Stimulated activated CD4-positive, alpha-beta T cell treated with anti-CD3 and anti-CD28 coated beads, Interleukin-1b, Interleukin-23, amount 100 ng/mL, for 1 hour (primary cell): ENCODE data around the gene PLEKHG5.
"Not testable (repeated sequence)": the region's sequence is repeated elsewhere in the genome, so short reads cannot be mapped to it uniquely, and the experiment has no call there.

Experiments
- DNase-seq, 2 donors: peaks; one replicate each; pipeline ENCODE4 v3.0.0-alpha.2; 2020; ENCODE audit warnings: low read depth in 2 of 2

PLEKHG5 gene

DNA sequence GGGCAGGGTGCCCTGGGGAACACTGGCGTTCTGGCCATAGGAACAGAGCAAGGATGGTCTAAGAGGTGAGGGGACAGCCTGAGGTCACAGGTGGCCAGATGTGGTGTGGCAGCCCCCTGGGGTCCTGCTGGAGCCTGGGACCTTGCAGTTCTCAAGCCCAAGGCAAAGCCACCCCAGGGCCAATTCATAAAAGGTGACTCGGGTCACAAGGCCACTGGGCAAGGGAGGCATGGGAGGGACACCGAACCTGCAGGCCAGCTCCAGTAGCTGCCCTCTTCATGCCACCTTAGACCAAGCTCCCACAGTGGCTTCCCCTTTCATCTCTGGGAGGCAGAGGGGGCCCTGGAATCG is 44.8 kb downstream of the PLEKHG5 start:
- no peak for DNase-seq

DNA sequence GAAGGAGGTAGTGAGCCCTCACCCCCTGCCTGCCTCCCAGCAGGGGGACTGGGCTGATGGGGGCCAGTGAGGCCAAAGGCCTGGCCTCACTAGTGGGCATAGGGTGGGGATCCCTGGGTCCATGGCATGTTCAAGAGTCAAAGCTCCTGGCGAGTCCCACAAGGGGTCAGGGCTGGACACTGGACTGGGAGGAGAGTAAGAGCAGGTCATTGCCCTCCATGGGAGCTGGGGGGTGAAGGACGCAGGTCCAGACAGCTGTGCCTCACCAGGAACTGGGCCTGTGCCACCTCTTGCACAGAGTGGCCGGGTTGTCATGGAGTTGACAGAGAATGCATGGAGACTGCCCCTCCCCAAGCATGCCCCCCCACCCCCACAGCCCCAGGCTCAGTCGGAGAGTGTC is 45.5 kb downstream of the PLEKHG5 start:
- not testable (repeated sequence) for DNase-seq

DNA sequence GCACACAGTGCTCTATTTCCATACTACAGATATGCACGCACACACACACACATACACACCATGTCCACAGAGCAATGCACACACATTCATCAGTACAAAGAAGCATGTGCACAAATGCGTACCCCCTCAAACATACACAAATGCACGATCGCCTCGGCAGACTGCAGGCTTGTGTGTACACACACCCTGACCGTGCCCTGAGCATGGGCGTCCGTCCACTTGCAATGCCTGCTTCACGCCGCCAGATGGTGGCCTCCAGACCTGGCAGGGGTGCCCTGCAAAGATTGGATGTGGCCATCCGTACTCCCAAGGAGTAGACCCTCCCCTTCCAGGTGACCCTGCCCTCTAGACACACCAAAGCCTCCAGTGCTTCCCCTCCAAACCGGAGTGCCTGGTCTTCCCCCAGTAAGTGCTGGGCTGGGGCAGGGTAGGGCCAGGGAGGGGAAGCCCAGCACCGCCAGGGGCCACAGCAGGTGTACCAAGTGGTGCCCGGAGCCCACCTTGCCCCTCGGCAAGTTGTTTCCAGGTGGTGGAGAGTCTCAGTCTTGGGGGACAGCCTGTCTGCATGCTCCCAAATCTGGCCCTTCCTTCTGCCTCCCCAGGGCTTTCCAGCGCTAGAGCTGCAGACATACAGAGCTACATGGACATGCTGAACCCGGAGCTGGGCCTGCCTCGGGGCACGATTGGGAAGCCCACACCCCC is 46.3 kb downstream of the PLEKHG5 start:
- no peak for DNase-seq

DNA sequence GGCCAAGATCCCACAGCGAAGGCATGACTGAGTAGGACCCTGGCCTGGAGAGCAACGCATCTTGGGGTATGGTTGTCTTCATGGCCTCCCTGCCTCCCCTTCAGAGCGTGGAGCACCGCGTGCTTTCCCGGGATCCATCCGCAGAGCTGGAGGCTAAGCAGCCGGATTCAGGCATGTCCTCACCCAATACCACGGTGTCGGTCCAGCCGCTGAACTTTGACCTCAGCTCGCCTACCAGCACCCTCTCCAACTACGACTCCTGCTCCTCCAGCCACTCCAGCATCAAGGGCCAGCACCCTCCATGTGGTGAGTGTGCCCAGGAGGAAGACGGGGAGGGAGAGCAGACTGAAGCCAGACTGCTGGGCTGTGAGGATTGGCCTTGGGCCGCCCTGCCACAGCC is 47.1 kb downstream of the PLEKHG5 start:
- DNase-seq = no peak

DNA sequence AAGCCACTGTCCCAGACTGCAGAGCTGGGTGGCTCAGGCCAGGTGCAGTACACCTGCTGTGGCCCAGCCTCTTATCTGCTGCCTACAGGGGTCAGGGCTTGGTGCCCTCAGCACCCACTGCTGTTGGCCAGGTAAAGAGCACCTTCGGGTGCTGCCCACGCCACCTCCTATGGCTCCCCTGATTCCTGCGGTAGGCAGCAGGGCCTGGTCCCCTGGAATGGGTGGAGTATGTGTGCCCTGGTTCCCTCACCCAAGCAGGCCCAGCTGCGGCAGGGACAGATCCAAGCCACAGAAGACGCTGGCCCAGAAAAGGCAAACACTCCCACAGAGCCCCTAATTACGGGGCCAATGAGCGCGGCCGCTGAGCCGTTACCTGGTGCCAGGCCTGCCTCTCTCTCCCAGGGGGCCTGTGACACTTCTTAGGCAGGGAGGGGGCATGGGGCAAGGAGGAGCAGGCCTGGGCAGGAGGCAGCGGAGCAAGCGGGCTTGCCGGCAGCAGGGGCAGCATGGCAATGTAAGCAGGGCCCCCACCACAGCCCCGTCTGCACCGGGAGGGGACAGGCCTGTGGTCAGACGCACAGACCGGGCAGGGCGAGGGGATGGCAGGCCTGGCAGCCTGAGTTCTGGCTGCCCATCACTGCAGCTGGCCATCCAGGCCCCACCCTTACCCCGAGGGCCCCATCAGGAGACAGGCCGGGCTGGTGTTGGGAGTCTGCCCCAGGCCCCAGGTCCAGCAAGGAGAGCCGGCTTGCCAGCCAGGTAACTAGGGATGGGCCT is 47.9 kb downstream of the PLEKHG5 start:
- no peak for DNase-seq

DNA sequence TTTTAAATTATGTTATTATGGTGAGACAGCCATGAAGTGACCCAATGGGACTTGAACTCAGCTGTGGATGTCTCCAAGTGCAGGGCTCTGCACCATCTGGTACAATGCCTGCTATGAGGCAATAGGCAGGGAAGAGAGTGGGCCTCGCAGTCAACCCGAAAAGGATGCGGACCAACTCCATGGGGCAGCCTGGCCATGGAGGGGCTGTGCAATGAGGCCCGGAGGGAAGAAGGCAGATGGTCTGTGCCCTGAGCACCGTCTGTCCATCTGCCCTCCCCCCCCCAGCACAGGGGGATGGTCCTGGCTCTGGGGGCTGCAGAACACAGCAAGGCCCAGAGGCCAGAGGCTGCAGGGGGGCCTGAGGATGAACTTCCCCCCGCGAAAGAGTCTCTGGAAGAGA is 49.9 kb downstream of the PLEKHG5 start:
- DNase-seq = no peak

DNA sequence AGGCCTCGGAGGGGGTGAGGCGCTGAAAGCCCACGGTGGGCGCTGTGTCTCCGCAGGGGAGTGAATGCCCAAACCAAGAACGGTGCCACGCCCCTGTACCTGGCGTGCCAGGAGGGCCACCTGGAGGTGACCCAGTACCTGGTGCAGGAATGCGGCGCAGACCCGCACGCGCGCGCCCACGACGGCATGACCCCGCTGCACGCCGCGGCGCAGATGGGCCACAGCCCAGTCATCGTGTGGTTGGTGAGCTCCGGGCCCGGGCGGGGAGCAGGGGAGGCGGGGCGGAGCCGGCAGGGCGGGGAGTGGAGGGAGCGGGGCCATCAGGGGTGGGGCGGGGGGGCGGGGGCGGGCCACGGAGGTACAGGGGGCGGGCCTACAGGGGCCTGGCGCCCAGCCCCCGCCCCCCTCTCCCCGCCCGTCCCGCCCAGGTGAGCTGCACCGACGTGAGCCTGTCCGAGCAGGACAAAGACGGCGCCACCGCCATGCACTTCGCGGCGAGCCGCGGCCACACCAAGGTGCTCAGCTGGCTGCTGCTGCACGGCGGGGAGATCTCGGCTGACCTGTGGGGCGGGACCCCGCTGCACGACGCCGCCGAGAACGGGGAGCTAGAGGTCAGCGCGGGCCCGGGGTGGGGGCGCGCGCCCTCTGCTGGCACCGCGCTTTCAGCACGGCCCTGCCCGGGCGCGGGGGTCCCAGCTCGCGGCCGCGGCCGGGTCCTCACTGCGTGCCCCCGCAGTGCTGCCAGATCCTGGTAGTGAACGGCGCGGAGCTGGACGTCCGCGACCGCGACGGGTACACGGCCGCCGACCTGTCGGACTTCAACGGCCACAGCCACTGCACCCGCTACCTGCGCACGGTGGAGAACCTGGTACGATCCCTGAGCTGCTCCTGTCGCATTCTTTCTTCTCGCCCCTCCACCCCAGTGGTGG is 51.0 kb downstream of the PLEKHG5 start:
- DNase-seq = peak in 1 of 2 donors; percentile 50

DNA sequence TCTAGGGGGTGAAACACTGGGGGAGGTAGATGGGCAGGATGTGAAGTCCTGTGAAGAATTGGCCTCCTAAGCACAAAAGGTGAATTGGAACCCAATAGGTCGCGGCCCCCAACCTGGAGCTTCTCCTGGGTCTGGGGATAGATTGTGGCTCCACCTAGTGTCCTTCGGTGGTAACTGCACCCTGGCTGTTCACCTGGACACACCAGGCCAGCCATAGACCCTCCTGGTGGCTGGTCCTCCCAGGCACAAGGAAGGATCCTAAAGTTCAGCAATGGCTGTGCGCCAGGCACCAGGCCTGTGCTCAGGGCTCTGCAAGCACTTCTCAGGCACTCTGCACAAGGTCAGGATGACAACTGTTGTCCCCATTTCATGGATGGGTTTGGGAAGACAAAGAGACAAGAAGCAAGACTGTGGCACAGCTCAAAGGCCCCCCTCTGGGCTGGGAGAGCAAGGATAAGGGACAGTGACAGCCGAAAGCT is 53.4 kb downstream of the PLEKHG5 start:
- peak in 1 of 2 donors; percentile 47 for DNase-seq

DNA sequence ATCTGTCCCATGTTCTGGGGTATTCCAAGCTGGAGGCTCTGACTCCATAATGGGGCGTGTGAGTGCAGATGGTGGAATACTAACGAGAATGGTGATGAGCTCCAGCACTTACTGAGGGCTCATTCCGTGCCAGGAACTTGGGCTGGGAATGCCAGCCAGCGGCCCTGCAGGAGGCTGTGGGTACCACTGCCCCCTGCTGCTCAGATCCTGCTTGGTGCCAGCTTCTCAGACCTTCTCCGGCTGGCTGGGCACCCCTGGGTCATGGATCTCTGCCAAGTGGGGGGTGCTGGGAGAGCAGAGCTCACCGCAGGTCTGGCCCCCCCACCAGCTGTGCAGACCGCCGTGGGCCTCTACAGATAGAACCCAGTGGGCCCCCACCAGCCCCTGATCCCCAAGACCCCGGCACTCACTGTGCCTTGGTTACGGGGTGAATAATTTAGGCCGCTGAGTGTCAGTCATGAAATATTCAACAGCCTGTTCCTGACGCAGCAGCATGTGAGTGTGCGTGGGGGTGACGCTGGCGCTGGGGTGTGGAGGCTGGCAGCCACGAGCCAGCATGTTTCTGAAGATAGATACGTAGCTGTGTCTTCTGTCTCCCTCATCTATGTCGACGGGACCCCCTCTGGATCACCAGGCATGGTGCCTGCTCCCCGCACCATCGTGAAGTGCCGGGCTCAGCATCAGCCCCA is 54.3 kb downstream of the PLEKHG5 start:
- not testable (repeated sequence) for DNase-seq

DNA sequence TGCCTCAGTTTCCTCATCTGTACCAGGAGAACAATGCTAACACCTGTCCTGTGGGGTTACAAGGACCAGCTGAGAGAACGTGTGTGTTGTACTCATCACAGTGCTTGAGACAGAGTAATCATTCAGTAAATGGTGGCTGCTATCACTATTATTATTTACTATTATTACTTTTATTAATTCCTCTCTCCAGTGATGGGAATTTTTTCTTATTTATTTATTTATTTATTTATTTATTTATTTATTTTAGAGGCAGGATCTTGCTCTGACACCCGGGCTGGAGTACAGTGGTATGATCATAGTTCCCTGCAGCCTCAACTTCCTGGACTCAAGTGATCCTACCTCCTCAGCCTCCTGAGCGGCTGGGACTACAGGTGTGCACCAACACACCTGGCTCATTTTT is 55.2 kb downstream of the PLEKHG5 start:
- DNase-seq = not testable (repeated sequence)

DNA sequence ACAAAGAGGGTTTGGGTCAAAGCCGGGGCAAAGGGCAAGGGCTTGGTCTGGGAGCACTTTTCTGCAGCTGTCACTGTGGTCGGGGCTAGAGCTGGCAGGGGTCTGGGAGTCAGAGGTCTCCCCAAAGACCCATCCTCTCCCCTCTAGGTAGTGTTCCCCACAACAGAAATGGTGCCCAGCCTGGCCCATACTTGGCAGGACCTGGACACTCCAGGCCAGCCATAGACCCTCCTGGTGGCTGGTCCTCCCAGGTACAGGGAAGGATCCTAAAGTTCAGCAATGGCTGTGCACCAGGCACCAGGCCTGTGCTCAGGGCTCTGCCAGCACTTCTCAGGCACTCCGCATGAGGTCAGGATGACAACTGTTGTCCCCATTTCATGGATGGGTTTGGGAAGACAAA is 55.9 kb downstream of the PLEKHG5 start:
- DNase-seq = no peak

DNA sequence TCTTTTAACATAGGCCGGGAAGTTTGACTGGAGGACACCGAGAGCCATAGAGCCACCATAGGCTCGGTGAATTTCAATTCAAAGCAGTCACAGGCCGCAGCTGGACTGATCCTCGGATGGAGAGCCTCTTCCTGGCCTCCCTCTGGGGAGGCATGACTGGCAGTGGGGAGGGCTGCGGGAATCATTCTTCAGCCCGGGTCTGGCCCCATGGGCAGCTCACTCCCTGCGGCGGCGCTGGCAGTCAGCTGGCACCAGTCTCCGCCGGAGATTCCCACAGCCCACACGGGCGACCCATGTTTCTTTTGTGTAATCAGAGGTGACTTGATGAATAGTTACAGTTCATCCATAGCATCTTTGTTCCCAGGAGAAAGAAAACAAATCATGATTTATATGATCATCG is 56.3 kb downstream of the PLEKHG5 start:
- no peak for DNase-seq

DNA sequence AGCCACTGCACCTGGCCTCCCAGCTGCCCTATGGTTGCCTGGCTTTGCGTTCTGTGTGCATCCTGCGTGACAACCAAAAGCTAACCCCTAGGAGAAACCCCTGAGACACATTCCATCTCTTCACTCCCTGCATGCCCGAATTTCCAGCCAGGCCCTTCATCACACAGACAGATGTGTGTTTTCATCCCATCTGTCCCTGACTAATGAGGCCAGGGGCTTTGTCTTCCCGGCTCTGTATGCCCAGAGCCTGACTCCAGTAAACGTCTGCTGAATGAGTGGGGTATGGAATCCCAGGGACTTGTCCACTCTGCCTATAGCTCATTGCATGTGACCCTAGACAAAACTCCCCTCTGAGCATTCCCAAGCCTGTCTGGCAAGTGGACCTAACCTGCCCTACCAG is 57.3 kb downstream of the PLEKHG5 start:
- no peak for DNase-seq

DNA sequence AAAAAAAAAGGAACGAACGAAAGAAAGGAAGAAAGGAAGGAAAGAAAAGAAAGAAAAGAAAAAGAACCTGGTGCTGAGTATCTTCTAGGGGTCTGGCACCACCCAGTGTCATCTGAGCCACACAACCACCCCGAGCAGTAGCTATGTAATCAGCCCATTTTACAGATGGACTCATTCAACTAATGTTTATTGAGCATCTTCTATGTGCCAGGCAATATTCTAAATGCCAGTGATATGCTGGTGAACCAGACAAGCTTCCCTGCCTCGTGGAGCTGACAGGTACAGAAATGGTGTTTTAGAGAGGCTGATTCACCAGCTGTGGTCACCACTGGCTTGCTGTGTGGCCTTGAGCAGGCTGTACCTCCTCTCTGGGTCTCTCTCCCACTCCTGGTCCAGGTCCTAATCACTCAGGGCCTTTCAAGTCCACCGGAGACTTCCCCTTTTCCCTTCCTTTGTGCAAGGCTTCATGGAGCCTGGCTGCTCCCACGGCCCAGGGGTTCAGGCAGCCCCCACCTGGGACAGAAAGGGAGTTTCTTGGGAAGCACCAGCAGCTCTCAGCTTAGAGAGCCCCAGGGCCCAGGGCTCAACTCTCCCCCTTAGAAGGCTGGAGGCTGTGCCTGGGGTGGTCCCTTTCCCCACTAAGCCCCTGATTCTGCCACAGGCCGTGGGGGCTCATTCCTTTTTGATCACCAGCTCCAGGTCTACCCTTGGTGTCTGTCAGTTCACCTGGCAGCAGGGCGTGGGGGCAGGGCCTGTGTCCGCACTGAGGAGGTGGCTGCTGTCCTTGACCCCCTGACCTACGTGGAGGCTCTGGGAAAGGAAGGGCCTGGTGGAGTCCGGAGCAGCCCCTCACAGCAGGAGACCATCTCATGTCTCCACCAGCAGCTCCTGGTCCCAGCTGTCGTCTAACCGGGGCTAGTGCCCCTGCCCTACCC is 59.6 kb downstream of the PLEKHG5 start:
- DNase-seq = not testable (repeated sequence)

DNA sequence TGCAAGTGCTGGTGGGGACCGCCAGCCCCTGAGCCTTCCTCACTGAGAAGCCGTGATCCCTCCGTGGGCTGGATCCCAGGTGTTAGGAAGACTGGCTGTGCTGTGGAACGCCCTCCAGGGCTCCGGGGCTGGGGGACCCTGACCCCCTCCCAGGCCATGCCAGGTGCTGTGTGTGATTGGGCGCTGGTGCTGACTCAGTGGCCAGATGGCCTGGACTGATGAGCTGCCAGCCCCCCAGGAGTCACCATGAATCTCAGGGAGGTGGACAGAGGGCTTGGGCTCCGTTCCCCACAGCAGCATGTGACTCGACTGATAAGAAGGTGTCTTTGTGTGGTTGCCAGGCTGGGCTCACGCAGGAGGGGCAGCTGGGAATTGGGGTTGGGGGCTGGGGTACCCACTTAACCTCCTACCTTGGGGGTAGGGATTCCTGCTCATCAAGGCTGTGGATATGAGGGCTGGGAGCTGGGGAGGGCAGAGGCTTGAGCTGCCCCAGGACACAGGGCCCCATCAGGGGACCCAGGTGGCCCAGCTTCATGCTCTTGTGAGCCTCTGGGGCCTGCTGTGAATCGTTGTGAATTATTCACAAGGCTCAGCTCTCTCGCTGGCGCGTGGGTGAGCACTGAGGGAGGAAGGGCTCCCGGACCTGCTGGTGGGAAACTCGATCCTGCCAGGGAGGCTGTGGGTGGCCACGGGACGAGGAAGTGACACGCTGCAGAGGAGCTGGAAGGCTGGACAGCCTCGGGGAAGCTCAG is 61.6 kb downstream of the PLEKHG5 start:
- DNase-seq = not testable (repeated sequence)

DNA sequence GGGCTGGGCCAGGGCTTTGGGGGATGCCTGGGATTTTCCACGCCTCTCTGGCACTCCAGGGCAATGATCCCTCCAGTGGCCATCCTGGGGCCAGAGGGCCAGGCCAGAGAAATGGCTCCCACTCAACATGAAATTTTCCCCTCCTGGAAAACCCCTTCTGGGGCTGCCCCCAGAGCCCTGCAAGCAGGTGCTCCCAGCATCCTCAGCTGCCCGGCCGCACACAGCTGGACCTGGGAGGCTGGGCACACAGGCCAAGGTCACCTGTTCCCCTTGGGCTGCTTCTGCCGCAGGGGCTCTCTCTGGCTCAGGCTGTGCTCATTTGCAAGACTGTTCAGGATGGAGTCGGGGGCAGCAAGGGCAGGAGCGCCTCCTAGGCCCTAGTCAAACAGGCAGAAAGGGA is 63.0 kb downstream of the PLEKHG5 start:
- DNase-seq = not testable (repeated sequence)

DNA sequence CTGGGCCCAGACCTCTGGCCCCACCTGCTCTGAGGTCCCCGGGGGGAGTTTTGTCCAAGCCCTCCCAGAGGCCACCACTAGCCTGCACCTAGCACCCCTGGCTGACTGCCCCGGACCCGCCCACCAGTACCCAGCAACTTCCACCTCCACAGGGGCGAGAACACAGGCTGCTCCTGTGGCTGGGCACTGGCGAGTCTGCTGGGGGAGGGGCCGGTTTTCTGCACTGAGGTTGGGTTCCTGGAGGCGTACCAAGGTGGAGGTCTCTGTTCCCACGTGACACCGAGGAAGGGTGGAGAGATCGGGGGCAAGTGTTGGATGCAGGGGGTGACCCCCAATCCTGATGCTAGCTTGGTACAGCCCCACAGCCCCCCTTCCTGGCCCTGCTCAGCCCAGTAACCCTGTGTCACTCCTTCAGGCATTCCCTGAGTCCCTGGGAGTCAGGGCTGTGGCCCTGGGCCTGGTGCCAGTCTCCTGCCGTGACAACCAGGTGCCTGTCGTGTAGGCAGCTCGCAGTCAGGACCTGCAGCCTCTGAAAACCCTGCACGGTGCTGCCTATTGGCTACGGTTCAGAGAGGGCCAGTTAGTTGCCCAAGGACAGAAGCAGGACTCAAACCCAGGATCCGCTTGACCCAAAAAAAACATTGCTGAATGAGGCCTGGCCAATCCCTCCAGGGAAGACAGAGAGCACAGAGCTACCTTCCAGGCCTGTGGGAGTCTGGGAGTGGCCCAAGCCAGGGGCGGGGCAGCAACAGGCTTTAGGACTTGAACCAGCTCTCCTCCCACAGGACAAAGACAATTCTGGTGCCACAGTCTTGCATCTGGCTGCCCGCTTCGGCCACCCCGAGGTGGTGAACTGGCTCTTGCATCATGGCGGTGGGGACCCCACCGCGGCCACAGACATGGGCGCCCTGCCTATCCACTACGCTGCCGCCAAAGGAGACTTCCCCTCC is 63.8 kb downstream of the PLEKHG5 start:
- no peak for DNase-seq

DNA sequence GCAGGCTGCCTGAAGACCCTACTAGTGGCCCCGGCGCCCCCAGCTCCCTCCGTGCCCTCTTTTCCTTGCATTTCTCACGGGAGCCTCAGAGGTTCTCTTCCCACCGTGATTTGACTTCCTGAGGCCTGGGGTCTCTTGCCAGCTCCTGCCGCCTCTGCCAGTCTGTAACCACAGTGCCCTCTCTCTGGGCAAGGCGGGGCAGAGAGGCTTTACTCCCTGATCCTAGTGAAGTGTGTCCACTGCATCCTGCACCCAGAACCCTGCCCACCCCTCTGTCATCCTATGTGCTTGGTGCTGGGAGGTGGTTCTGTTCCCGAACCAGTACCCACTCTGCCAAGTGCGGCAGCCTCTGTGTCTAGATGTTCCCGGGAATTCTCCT is 64.5 kb downstream of the PLEKHG5 start:
- no peak for DNase-seq
